ENCODE results near the gene IQSEC3. TPM values are rescaled to one million over a fixed set of nuclear protein-coding genes. Genes with fewer than 3 reads are reported as not detected.

Gene IQSEC3
- total RNA-seq, 1 donor = 0.36 TPM

- H3K36me3 ChIP-seq (ENCODE audit: insufficient read depth, low read length) = no peaks in the 10 kb centered on the region
- H3K79me2 ChIP-seq (ENCODE audit: insufficient read depth, low read length) = no peaks in the 10 kb centered on the region
- peaks cover 24% of the 10 kb centered on the region for H3K27me3 ChIP-seq (ENCODE audit: insufficient read depth, low read length)
- no peak overlapping the region for H2AFZ ChIP-seq (ENCODE audit: low read length)
- no peak for DNase-seq (ENCODE audit: insufficient read length, low spot score, missing footprints)
- no peak for TF ChIP-seq CTCF (IDR thresholded peaks at IDR 0.05; ENCODE audit: extremely low read depth, low read depth, low read length)
- H3K4me1 ChIP-seq (ENCODE audit: insufficient read depth, low read length) = no peaks in the 10 kb centered on the region
- no peaks in the 10 kb centered on the region for H3K9me3 ChIP-seq (ENCODE audit: low read depth, low read length)
- no peak overlapping the region for H3K27ac ChIP-seq (ENCODE audit: low read depth, low read length)
- H3K4me2 ChIP-seq (ENCODE audit: insufficient read depth, low read length) = no peak overlapping the region
- no peaks in the 10 kb centered on the region for H4K20me1 ChIP-seq (ENCODE audit: insufficient read depth, low read length)
- H3K4me3 ChIP-seq (ENCODE audit: insufficient read depth, low read length) = no peak overlapping the region
These were observed 99.3 kb downstream of the IQSEC3 start for GRCh38 chr12:165862-166368.

- Histone ChIP-seq H4K20me1 (ENCODE audit: insufficient read depth, low read length) (no peaks in the 10 kb centered on the region), H3K4me2 (ENCODE audit: insufficient read depth, low read length) (no peak overlapping the region), H2AFZ (ENCODE audit: low read length) (no peak overlapping the region), H3K4me1 (ENCODE audit: insufficient read depth, low read length) (no peaks in the 10 kb centered on the region), H3K36me3 (ENCODE audit: insufficient read depth, low read length) (no peaks in the 10 kb centered on the region), H3K79me2 (ENCODE audit: insufficient read depth, low read length) (no peaks in the 10 kb centered on the region), H3K27me3 (ENCODE audit: insufficient read depth, low read length) (peaks cover 22% of the 10 kb centered on the region), H3K27ac (ENCODE audit: low read depth, low read length) (no peak overlapping the region), H3K9me3 (ENCODE audit: low read depth, low read length) (no peaks in the 10 kb centered on the region), H3K4me3 (ENCODE audit: insufficient read depth, low read length) (no peak overlapping the region)
- TF ChIP-seq CTCF (IDR thresholded peaks at IDR 0.05; ENCODE audit: extremely low read depth, low read depth, low read length) = no peak
- no peak for DNase-seq (ENCODE audit: insufficient read length, low spot score, missing footprints)
These were observed 100.0 kb downstream of the IQSEC3 start for GRCh38 chr12:166425-167075.

- H3K4me2 ChIP-seq (ENCODE audit: insufficient read depth, low read length) = no peak overlapping the region
- H3K4me1 ChIP-seq (ENCODE audit: insufficient read depth, low read length) = no peaks in the 10 kb centered on the region
- no peaks in the 10 kb centered on the region for H3K79me2 ChIP-seq (ENCODE audit: insufficient read depth, low read length)
- no peak overlapping the region for H2AFZ ChIP-seq (ENCODE audit: low read length)
- no peak for DNase-seq (ENCODE audit: insufficient read length, low spot score, missing footprints)
- no peaks in the 10 kb centered on the region for H4K20me1 ChIP-seq (ENCODE audit: insufficient read depth, low read length)
- H3K27me3 ChIP-seq (ENCODE audit: insufficient read depth, low read length) = peaks cover 22% of the 10 kb centered on the region
- no peak overlapping the region for H3K27ac ChIP-seq (ENCODE audit: low read depth, low read length)
- TF ChIP-seq CTCF (IDR thresholded peaks at IDR 0.05; ENCODE audit: extremely low read depth, low read depth, low read length) = no peak
- H3K36me3 ChIP-seq (ENCODE audit: insufficient read depth, low read length) = no peaks in the 10 kb centered on the region
- no peaks in the 10 kb centered on the region for H3K9me3 ChIP-seq (ENCODE audit: low read depth, low read length)
- H3K4me3 ChIP-seq (ENCODE audit: insufficient read depth, low read length) = no peak overlapping the region
These were observed 101.5 kb downstream of the IQSEC3 start for GRCh38 chr12:167959-168600.

- Histone ChIP-seq H3K9me3 (ENCODE audit: low read depth, low read length) (no peaks in the 10 kb centered on the region), H3K27ac (ENCODE audit: low read depth, low read length) (no peak overlapping the region), H3K36me3 (ENCODE audit: insufficient read depth, low read length) (no peaks in the 10 kb centered on the region), H3K4me3 (ENCODE audit: insufficient read depth, low read length) (no peak overlapping the region), H3K4me1 (ENCODE audit: insufficient read depth, low read length) (no peaks in the 10 kb centered on the region), H3K4me2 (ENCODE audit: insufficient read depth, low read length) (no peak overlapping the region), H2AFZ (ENCODE audit: low read length) (no peak overlapping the region), H3K27me3 (ENCODE audit: insufficient read depth, low read length) (peaks cover 31% of the 10 kb centered on the region), H3K79me2 (ENCODE audit: insufficient read depth, low read length) (no peaks in the 10 kb centered on the region), H4K20me1 (ENCODE audit: insufficient read depth, low read length) (no peaks in the 10 kb centered on the region)
- no peak for DNase-seq (ENCODE audit: insufficient read length, low spot score, missing footprints)
- no peak for TF ChIP-seq CTCF (IDR thresholded peaks at IDR 0.05; ENCODE audit: extremely low read depth, low read depth, low read length)
These were observed 102.4 kb downstream of the IQSEC3 start for GRCh38 chr12:168763-169525.

All from osteoblast (primary cell).